ENCODE data around the gene FYN.

FYN gene

GRCh38 chr6:111823012-111823411 lies 50.2 kb downstream of the FYN start:
- H2AFZ ChIP-seq (ENCODE audit: low read depth, low read length, severe bottlenecking): no peak overlapping the region
- no peak overlapping the region for H3K4me2 ChIP-seq (ENCODE audit: low read depth, low read length, poor library complexity, severe bottlenecking)
- no peaks in the 10 kb centered on the region for H3K27me3 ChIP-seq (ENCODE audit: low read length)
- no peak overlapping the region for H3K27ac ChIP-seq (ENCODE audit: low read depth, low read length)
- no peaks in the 10 kb centered on the region for H3K9me2 ChIP-seq (replicated peaks; ENCODE audit: insufficient read depth, low read length)
- no peaks in the 10 kb centered on the region for H3F3A ChIP-seq (ENCODE audit: insufficient read depth)
- no peak overlapping the region for H3K9ac ChIP-seq (ENCODE audit: low read length)
- TF ChIP-seq CTCF (IDR thresholded peaks at IDR 0.05; ENCODE audit: insufficient read depth, low read length, poor library complexity, severe bottlenecking) (no peak), EZH2phosphoT487 (conservative IDR thresholded peaks at IDR 0.05; ENCODE audit: low read length) (no peak)
- no peaks in the 10 kb centered on the region for H3K36me3 ChIP-seq (ENCODE audit: low read length)
- no peaks in the 10 kb centered on the region for H3K9me3 ChIP-seq (ENCODE audit: insufficient read depth, low read length)
- no peaks in the 10 kb centered on the region for H3K79me2 ChIP-seq (ENCODE audit: insufficient read depth, low read length)
- no peak overlapping the region for H3K4me3 ChIP-seq (ENCODE audit: insufficient read depth, low read length, poor library complexity, severe bottlenecking)
- H4K20me1 ChIP-seq (ENCODE audit: low read depth, low read length): no peaks in the 10 kb centered on the region

- Histone ChIP-seq H3K27me3 (ENCODE audit: low read length) (no peaks in the 10 kb centered on the region), H3K27ac (ENCODE audit: low read depth, low read length) (no peak overlapping the region), H3F3A (ENCODE audit: insufficient read depth) (no peaks in the 10 kb centered on the region), H3K9ac (ENCODE audit: low read length) (no peak overlapping the region), H2AFZ (ENCODE audit: low read depth, low read length, severe bottlenecking) (no peak overlapping the region), H3K9me3 (ENCODE audit: insufficient read depth, low read length) (no peaks in the 10 kb centered on the region), H3K4me3 (ENCODE audit: insufficient read depth, low read length, poor library complexity, severe bottlenecking) (no peak overlapping the region), H3K79me2 (ENCODE audit: insufficient read depth, low read length) (no peaks in the 10 kb centered on the region), H3K4me2 (ENCODE audit: low read depth, low read length, poor library complexity, severe bottlenecking) (no peak overlapping the region), H4K20me1 (ENCODE audit: low read depth, low read length) (no peaks in the 10 kb centered on the region), H3K9me2 (replicated peaks; ENCODE audit: insufficient read depth, low read length) (no peaks in the 10 kb centered on the region), H3K36me3 (ENCODE audit: low read length) (no peaks in the 10 kb centered on the region)
- no peak for TF ChIP-seq CTCF (IDR thresholded peaks at IDR 0.05; ENCODE audit: insufficient read depth, low read length, poor library complexity, severe bottlenecking)
Observed at GRCh38 chr6:111819458-111819857, 53.8 kb downstream of the FYN start.

GRCh38 chr6:111818539-111819226 lies 54.6 kb downstream of the FYN start:
- H3K9me3 ChIP-seq (ENCODE audit: insufficient read depth, low read length): no peaks in the 10 kb centered on the region
- H2AFZ ChIP-seq (ENCODE audit: low read depth, low read length, severe bottlenecking): no peak overlapping the region
- no peaks in the 10 kb centered on the region for H3K27me3 ChIP-seq (ENCODE audit: low read length)
- no peaks in the 10 kb centered on the region for H3K9me2 ChIP-seq (replicated peaks; ENCODE audit: insufficient read depth, low read length)
- H3K36me3 ChIP-seq (ENCODE audit: low read length): no peaks in the 10 kb centered on the region
- no peak overlapping the region for H3K4me2 ChIP-seq (ENCODE audit: low read depth, low read length, poor library complexity, severe bottlenecking)
- H4K20me1 ChIP-seq (ENCODE audit: low read depth, low read length): no peaks in the 10 kb centered on the region
- no peak overlapping the region for H3K4me3 ChIP-seq (ENCODE audit: insufficient read depth, low read length, poor library complexity, severe bottlenecking)
- TF ChIP-seq CTCF (IDR thresholded peaks at IDR 0.05; ENCODE audit: insufficient read depth, low read length, poor library complexity, severe bottlenecking) (no peak), EZH2phosphoT487 (conservative IDR thresholded peaks at IDR 0.05; ENCODE audit: low read length) (no peak)
- no peaks in the 10 kb centered on the region for H3F3A ChIP-seq (ENCODE audit: insufficient read depth)
- H3K27ac ChIP-seq (ENCODE audit: low read depth, low read length): no peak overlapping the region
- H3K9ac ChIP-seq (ENCODE audit: low read length): no peak overlapping the region
- H3K79me2 ChIP-seq (ENCODE audit: insufficient read depth, low read length): no peaks in the 10 kb centered on the region

All from SU-DHL-6 (cell line).